Hematopoietic multipotent progenitor cell (in vitro differentiated cells): ENCODE measurements around the gene METTL25. TPM values are rescaled to one million over a fixed set of nuclear protein-coding genes. Genes with fewer than 3 reads are reported as not detected.

Source experiments
- DNase-seq, 3 donors: peaks; one replicate each; pipeline ENCODE4 v3.0.0-alpha.2; 2011 to 2015; ENCODE audit warnings: low read depth in 2 of 3, low spot score in 2 of 3
- total RNA-seq: library from RNA; depleted of rRNA; stranded (reverse); fragments of >200 nt; gene quantifications from one replicate; pipeline ENCODE4 v1.2.3, GENCODE V29; 2012

The METTL25 gene
- total RNA-seq, 1 donor = 7.3 TPM

DNA sequence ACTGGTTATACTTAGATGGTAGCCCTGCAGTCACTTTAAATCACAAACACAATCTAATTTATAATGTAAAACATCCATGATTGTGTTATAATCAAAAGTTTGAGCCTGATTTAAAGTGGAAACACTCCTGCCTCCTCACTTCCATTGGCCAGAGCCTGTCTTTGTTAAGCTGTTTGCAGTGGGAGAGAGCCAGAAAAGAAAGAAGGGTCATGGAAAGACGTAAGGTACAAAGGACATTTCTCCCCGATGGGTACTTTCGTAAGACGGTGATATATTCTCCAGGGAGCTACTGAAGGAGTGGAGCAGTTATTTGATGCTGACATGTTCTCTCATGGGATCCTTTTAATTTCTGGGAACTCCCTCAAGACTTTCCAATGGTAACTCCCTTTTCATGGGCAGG, 164.0 kb downstream of the METTL25 start:
- DNase-seq = no peak

DNA sequence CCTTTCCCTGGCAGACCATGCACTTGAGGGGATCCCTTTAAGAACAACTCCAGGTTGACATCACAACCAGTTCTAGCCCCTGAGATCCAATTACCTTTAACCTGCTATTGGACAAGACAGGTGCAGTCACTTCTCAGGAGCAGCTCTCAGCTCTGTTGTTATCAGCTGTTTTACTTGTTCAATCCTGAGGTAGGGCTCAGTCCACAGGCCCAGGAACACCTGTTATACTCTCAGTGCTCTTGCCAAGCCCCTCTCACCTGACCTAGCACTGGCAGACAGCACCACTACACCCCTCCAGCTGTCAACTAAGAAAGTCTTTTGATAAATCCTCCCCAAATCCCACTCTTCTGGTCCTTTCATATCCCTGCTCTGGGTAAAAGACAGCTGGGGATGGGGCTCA, 164.4 kb downstream of the METTL25 start:
- DNase-seq = no peak

DNA sequence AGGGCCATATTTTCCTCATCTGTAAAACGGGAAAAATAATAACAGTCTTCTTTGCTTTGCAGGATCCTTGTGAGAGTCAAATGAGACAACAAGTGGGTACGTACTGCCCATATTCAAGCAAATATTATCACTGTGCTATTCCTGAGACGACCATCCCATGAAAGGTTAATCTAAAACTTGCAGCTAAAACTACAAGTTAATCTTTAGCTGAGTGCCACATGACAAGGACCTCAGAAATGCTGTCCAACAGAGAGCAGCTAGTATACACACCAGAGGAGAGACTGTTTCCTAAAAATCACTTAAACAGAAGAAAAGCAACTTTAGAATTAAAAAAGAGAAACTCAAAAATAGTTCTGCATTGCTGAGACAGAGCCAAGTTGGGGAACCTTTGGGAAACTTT, 165.7 kb downstream of the METTL25 start:
- no peak for DNase-seq

DNA sequence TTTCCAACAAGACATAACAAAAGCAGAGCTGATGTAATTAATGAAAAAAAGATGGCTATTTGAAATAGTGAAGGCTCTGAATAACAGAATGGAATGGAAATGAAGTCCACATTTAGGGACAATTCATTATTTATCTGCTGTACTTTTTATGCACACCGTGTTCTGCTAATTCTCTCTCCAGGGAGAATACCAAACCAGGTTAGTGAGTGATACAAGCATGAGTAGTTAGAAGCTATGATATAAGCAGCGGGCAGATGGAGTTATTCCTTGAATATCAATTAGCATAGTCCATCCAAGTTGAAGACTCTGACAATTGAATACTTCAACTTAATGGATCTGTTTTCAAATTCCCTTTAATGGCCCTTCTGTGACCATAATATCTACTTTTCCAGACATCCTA, 166.3 kb downstream of the METTL25 start:
- no peak for DNase-seq

- DNase-seq = no peak
These were observed 167.3 kb downstream of the METTL25 start for GRCh38 chr12:82525616-82526015.

DNA sequence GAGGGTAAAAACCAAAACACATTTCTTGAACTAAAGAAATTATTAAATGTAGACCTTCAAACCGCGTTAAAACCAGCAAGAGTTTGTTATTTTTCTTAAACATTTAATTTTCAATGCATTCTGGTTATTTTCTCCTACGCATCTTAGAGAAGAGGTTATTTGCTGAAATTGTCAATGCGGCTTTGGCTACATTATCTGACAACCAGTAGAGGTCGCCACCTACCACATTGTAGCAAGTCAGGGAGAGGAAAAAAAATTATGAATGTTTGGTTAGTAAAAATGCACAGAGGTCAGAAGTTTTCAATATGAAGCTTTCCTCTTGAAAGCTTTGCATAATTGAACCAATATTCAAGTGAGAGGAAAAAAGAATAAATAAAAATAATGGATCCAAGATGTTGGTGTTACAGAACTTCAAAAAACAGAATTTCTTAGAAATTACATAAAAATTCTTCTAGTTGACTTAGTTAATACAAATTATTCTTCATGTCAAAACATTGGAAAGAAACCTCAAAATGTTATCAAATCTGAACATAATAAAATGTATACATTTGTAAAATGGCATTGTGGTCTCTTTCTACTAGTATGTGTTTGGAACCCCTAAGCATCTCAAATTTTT, 168.9 kb downstream of the METTL25 start:
- peak in 2 of 3 donors; percentile 36 to 68 for DNase-seq

Other genes with a start within 250 kb of the METTL25 start
- 19.9 TPM for gene CCDC59, start 142 bp upstream of the METTL25 start, total RNA-seq